H1 (cell line): ENCODE measurements around the gene NAT9. TPM values are rescaled to one million over a fixed set of nuclear protein-coding genes. Genes with fewer than 3 reads are reported as not detected.

Experiments
- CTCF ChIA-PET: fragments of 300-600 bp; sonication (Branson Sonifier 250); formaldehyde crosslinking; loops from one replicate; lab custom pipeline; 2021; ENCODE audit not compliant: partially characterized antibody; lab: Charles Lee
- POLR2A ChIA-PET: fragments of 300-600 bp; sonication (Branson Sonifier 250); formaldehyde crosslinking; loops from one replicate; lab custom pipeline; 2021; ENCODE audit warnings: inconsistent platforms; ENCODE audit not compliant: partially characterized antibody; lab: Charles Lee
- DNase-seq, 2 experiments: peaks; one replicate each; pipeline versions ENCODE4 v3.0.0 to v3.0.0-alpha.2; 2010 to 2022; ENCODE audit warnings: low spot score in 2 of 2, low read depth in 1 of 2, mixed read lengths in 1 of 2
- FAIRE-seq: peaks from 2 replicates; lab custom pipeline; 2011; peaks lifted over from hg19 to GRCh38; lab: Jason Lieb, UNC
- H2AFZ ChIP-seq: 2 replicates; pipeline ENCODE4 v1.8.1; 2012; ENCODE audit warnings: low read length, inconsistent platforms
- H2AK5ac ChIP-seq: 2 replicates; pipeline ENCODE4 v1.6.1; 2013; ENCODE audit warnings: low read depth, low read length
- H2BK120ac ChIP-seq: replicated peaks from 2 replicates; pipeline ENCODE3; 2013; ENCODE audit warnings: low read depth, low read length, inconsistent platforms
- H2BK12ac ChIP-seq: 2 replicates; pipeline ENCODE4 v1.6.1; 2013; ENCODE audit warnings: low read depth, low read length
- H2BK15ac ChIP-seq: 2 replicates; pipeline ENCODE4 v1.6.1; 2013; ENCODE audit warnings: low read length
- H2BK20ac ChIP-seq: 2 replicates; pipeline ENCODE4 v1.6.1; 2013; ENCODE audit warnings: low read length
- H2BK5ac ChIP-seq: 2 replicates; pipeline ENCODE4 v1.6.1; 2013; ENCODE audit warnings: low read depth, low read length
- H3K14ac ChIP-seq: 2 replicates; pipeline ENCODE4 v1.6.1; 2013; ENCODE audit warnings: inconsistent platforms; ENCODE audit not compliant: insufficient read length
- H3K18ac ChIP-seq: 2 replicates; pipeline ENCODE4 v1.6.1; 2013; ENCODE audit warnings: low read length; ENCODE audit errors: extremely low read depth
- H3K23ac ChIP-seq: 2 replicates; pipeline ENCODE4 v1.6.1; 2013; ENCODE audit warnings: inconsistent platforms; ENCODE audit not compliant: insufficient read length
- H3K23me2 ChIP-seq: 2 replicates; pipeline ENCODE4 v1.6.1; 2013; ENCODE audit warnings: low read depth, low read length
- H3K27ac ChIP-seq: 2 replicates; pipeline ENCODE4 v1.6.1; 2011; ENCODE audit warnings: low read depth, low read length, inconsistent platforms
- H3K27me3 ChIP-seq, 4 experiments: replicated peaks in 1 of 4; 1 replicate in 1 of 4; 2 replicates in 3 of 4; pipeline versions ENCODE4 v1.6.1 to v1.8.1; 2011 to 2013; ENCODE audit warnings: low read length in 3 of 4, mild to moderate bottlenecking in 3 of 4, inconsistent platforms in 2 of 4, mixed read lengths in 2 of 4, moderate library complexity in 1 of 4; ENCODE audit not compliant: control insufficient read depth in 3 of 4, insufficient read depth in 3 of 4; ENCODE audit errors: extremely low read depth in 1 of 4
- H3K36me3 ChIP-seq, 4 experiments: 2 replicates each; pipeline versions ENCODE4 v1.6.1 to v1.8.1; 2011 to 2013; ENCODE audit warnings: mild to moderate bottlenecking in 4 of 4, low read length in 3 of 4, moderate library complexity in 2 of 4, control low read depth in 1 of 4, inconsistent platforms in 1 of 4; ENCODE audit not compliant: insufficient read depth in 4 of 4, control insufficient read depth in 2 of 4
- H3K4ac ChIP-seq: replicated peaks from 2 replicates; pipeline ENCODE3; 2013; ENCODE audit warnings: low read length, low read depth, mixed read lengths, inconsistent platforms; ENCODE audit not compliant: insufficient read length
- H3K4me1 ChIP-seq, 4 experiments: replicated peaks in 1 of 4; 1 replicate in 1 of 4; 2 replicates in 3 of 4; pipeline versions ENCODE4 v1.6.1 to v1.8.1; 2011 to 2013; ENCODE audit warnings: low read length in 3 of 4, inconsistent platforms in 2 of 4, mixed read lengths in 1 of 4; ENCODE audit not compliant: insufficient read depth in 4 of 4, control insufficient read depth in 3 of 4
- H3K4me2 ChIP-seq, 2 experiments: 2 replicates each; pipeline versions ENCODE4 v1.6.1 to v1.8.1; 2011 to 2013; ENCODE audit warnings: low read depth in 2 of 2, low read length in 2 of 2, control low read depth in 1 of 2, inconsistent platforms in 1 of 2, mild to moderate bottlenecking in 1 of 2; ENCODE audit not compliant: insufficient read depth in 1 of 2
- H3K4me3 ChIP-seq, 4 experiments: fragments of 200-600, 300-600 bp in 1 of 4; sonication (generic), shearing (Covaris generic), sonication (Bioruptor Twin) in 1 of 4; 2 replicates each; pipeline versions ENCODE4 v1.5.1 to v1.8.1; 2011 to 2016; ENCODE audit warnings: low read length in 4 of 4, low read depth in 3 of 4, control low read depth in 2 of 4, inconsistent platforms in 2 of 4, mild to moderate bottlenecking in 2 of 4, mixed read lengths in 1 of 4, moderate library complexity in 1 of 4; ENCODE audit not compliant: insufficient read depth in 2 of 4; ENCODE audit errors: extremely low read depth in 1 of 4
- H3K56ac ChIP-seq: replicated peaks from 2 replicates; pipeline ENCODE3; 2013; ENCODE audit warnings: low read depth, mild to moderate bottlenecking, mixed read lengths, low read length, inconsistent platforms; ENCODE audit not compliant: insufficient read length
- H3K79me1 ChIP-seq: 2 replicates; pipeline ENCODE4 v1.6.1; 2013; ENCODE audit warnings: low read depth, low read length, control low read depth
- H3K79me2 ChIP-seq, 2 experiments: 2 replicates each; pipeline versions ENCODE4 v1.6.1 to v1.8.1; 2012 to 2013; ENCODE audit warnings: low read length in 2 of 2, mild to moderate bottlenecking in 2 of 2, inconsistent platforms in 1 of 2; ENCODE audit not compliant: insufficient read depth in 2 of 2, control insufficient read depth in 1 of 2
- H3K9ac ChIP-seq, 4 experiments: replicated peaks in 1 of 4; 1 replicate in 1 of 4; 2 replicates in 3 of 4; pipeline versions ENCODE4 v1.6.1 to v1.8.1; 2011 to 2013; ENCODE audit warnings: low read depth in 3 of 4, low read length in 3 of 4, control low read depth in 2 of 4, mild to moderate bottlenecking in 2 of 4, moderate library complexity in 2 of 4, inconsistent platforms in 1 of 4; ENCODE audit errors: extremely low read depth in 1 of 4
- H3K9me3 ChIP-seq, 2 experiments: 2 replicates each; pipeline versions ENCODE4 v1.6.1 to v1.8.1; 2012 to 2013; ENCODE audit warnings: mild to moderate bottlenecking in 2 of 2, moderate library complexity in 2 of 2, control low read depth in 1 of 2, inconsistent platforms in 1 of 2, low read depth in 1 of 2, low read length in 1 of 2, mixed read lengths in 1 of 2; ENCODE audit not compliant: insufficient read depth in 2 of 2
- H4K20me1 ChIP-seq, 2 experiments: replicated peaks in 1 of 2; 2 replicates each; pipeline versions ENCODE3 to v1.8.1; 2011 to 2013; ENCODE audit warnings: inconsistent platforms in 2 of 2, low read length in 2 of 2, mild to moderate bottlenecking in 1 of 2; ENCODE audit not compliant: insufficient read depth in 2 of 2, control insufficient read depth in 1 of 2
- H4K5ac ChIP-seq: 2 replicates; pipeline ENCODE4 v1.6.1; 2013; ENCODE audit warnings: low read length, low read depth, mixed read lengths, inconsistent platforms; ENCODE audit not compliant: insufficient read length
- H4K8ac ChIP-seq: 2 replicates; pipeline ENCODE4 v1.8.0; 2013; ENCODE audit warnings: mild to moderate bottlenecking, moderate library complexity, low read length, inconsistent platforms; ENCODE audit not compliant: insufficient read depth; ENCODE audit errors: extremely low read depth
- H4K91ac ChIP-seq: replicated peaks from 2 replicates; pipeline ENCODE3; 2013; ENCODE audit warnings: low read length, mixed read lengths, inconsistent platforms; ENCODE audit not compliant: insufficient read length
- BACH1 ChIP-seq: IDR thresholded peaks from 2 replicates; pipeline ENCODE4 v1.6.1; 2012; ENCODE audit warnings: low read length, improper control_type of control experiment
- RAD21 ChIP-seq, 2 experiments: IDR thresholded peaks in 1 of 2; conservative IDR thresholded peaks in 1 of 2; 2 replicates each; pipeline ENCODE4 v1.6.1; 2011; ENCODE audit warnings: low read depth in 2 of 2, low read length in 2 of 2, improper control_type of control experiment in 1 of 2, inconsistent platforms in 1 of 2, mild to moderate bottlenecking in 1 of 2, moderate library complexity in 1 of 2
- ZNF274 ChIP-seq: IDR thresholded peaks from 2 replicates; pipeline ENCODE4 v1.7.0; 2012; ENCODE audit warnings: low read length, borderline replicate concordance; ENCODE audit errors: extremely low read depth
- WGBS, 2 experiments: shearing (Covaris generic) in 1 of 2; methylation state at CpG; one replicate each; pipeline versions ENCODE4 v1.1.6 to v1.1.7; 2013 to 2015; ENCODE audit warnings: low lambda C conversion rate in 2 of 2, mixed read lengths in 2 of 2, inconsistent platforms in 1 of 2, low coverage in 1 of 2, missing lambda C conversion rate in 1 of 2; ENCODE audit not compliant: insufficient replicate concordance in 2 of 2, insufficient coverage in 1 of 2, insufficient read length in 1 of 2; ENCODE audit errors: extremely low coverage in 1 of 2, missing lambda C conversion rate in 1 of 2; 5-methylcytosine and 5-hydroxymethylcytosine counted together
- polyA plus RNA-seq, 7 experiments: library from polyadenylated mRNA; depleted of rRNA in 3 of 7; stranded (reverse) in 5 of 7; unstranded in 2 of 7; fragments of >200 nt in 5 of 7; fragments of 200-250 nt in 2 of 7; gene quantifications; 1 replicate in 5 of 7; 2 replicates in 1 of 7; 4 replicates in 1 of 7; pipeline versions ENCODE4 v1.2.1 to v1.2.3, GENCODE V29; 2011 to 2013; ENCODE audit warnings: missing spikeins in 2 of 7, mixed read lengths in 2 of 7
- total RNA-seq: library from RNA; stranded (reverse); fragmentation: NEBNext Ultra II Directional; extraction: Animal tissue kit (Norgen Biotek cat#: 25700); gene quantifications from 2 replicates; pipeline ENCODE4 v1.2.1, GENCODE V29; 2021
- TF ChIP-seq, protein P1 (sequence below): IDR thresholded peaks from 2 replicates; pipeline ENCODE4 v1.6.1; 2012; ENCODE audit warnings: low read length, inconsistent platforms

The NAT9 gene
- total and polyA plus RNA-seq, 2 of the 8 experiments (the other 6 are each of a cell fraction or from before 2014, with no cell fraction given), result 32.3 to 42.7 TPM

DNA sequence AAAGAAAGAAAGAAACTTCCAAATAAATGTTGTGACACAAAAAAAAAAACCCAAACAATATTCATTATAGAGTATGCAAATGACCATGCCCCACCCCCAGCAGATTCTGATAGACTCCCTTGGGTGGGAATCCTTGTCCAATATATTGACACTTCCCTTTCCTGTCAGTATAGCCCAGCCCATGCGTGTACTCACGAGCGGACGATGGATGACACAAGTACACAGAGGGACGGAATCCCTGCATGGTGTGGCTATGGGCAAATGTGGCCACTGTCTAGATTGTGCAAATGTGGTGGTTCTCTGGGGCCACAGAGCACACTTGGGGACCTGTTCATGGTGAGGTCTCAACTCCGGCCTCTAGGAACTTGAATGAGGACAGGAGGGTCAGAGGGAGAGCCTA, 36.0 kb downstream of the NAT9 start:
- Histone ChIP-seq H2AFZ (no peak overlapping the region), H2BK20ac (no peak overlapping the region), H2BK12ac (no peak overlapping the region), H3K4me2 (no peak overlapping the region), H4K20me1 (no peaks in the 10 kb centered on the region), H3K23me2 (peaks cover 12% of the 10 kb centered on the region; the same call in 1 of the 2 replicates), H3K4me3 (no peak overlapping the region), H3K27me3 (peaks cover 0 to 5% (median 2%) of the 10 kb centered on the region in 4 experiments; a peak in 4 of 7 replicates), H4K5ac (no peak overlapping the region), H3K36me3 (no peaks in the 10 kb centered on the region), H3K4me1 (peaks cover 5 to 22% (median 13%) of the 10 kb centered on the region in 4 experiments), H3K4ac (no peak overlapping the region), H3K23ac (no peak overlapping the region), H2BK120ac (no peak overlapping the region), H3K79me1 (no peaks in the 10 kb centered on the region), H3K27ac (no peak overlapping the region), H3K18ac (no peak overlapping the region), H4K8ac (no peak overlapping the region), H2AK5ac (no peak overlapping the region; the same call in 1 of the 2 replicates), H3K14ac (no peak overlapping the region), H4K91ac (no peak overlapping the region), H2BK15ac (0 out of 2 replicates have a peak overlapping the region, but pooled peaks have one; percentile 2), H3K56ac (no peak overlapping the region), H2BK5ac (no peak overlapping the region), H3K9ac (no peak overlapping the region), H3K9me3 (no peaks in the 10 kb centered on the region), H3K79me2 (no peaks in the 10 kb centered on the region)
- POLR2A ChIA-PET, result no interaction called here
- TF ChIP-seq, protein P1, sequence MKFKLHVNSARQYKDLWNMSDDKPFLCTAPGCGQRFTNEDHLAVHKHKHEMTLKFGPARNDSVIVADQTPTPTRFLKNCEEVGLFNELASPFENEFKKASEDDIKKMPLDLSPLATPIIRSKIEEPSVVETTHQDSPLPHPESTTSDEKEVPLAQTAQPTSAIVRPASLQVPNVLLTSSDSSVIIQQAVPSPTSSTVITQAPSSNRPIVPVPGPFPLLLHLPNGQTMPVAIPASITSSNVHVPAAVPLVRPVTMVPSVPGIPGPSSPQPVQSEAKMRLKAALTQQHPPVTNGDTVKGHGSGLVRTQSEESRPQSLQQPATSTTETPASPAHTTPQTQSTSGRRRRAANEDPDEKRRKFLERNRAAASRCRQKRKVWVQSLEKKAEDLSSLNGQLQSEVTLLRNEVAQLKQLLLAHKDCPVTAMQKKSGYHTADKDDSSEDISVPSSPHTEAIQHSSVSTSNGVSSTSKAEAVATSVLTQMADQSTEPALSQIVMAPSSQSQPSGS, result no peak
- TF ChIP-seq BACH1 (no peak), ZNF274 (no peak), RAD21 (IDR thresholded peaks at IDR 0.05 in 1 of 2, conservative IDR thresholded peaks at IDR 0.05 in 1 of 2; ENCODE audit: low read depth in 2 of 2, low read length in 2 of 2) (no peak)
- no peak for DNase-seq
- WGBS, 2 experiments, result 92% methylated on average over 6 of the region's 6 CpGs; no CpG with 5 or more reads in 1 of the 2 experiments
- CTCF ChIA-PET, result interaction anchor here (1.2 to 5.7 kb wide), 4 partner anchors 17 to 126 kb away, joined by 3 to 45 read pairs (median 14); no protein-coding TSS in a partner anchor
- FAIRE-seq, result no peak
